Measurements from ENCODE around the gene MTAP. TPM values are rescaled to one million over a fixed set of nuclear protein-coding genes. Genes with fewer than 3 reads are reported as not detected.

Gene MTAP
- total RNA-seq, 1 donor: 30.4 TPM

DNA sequence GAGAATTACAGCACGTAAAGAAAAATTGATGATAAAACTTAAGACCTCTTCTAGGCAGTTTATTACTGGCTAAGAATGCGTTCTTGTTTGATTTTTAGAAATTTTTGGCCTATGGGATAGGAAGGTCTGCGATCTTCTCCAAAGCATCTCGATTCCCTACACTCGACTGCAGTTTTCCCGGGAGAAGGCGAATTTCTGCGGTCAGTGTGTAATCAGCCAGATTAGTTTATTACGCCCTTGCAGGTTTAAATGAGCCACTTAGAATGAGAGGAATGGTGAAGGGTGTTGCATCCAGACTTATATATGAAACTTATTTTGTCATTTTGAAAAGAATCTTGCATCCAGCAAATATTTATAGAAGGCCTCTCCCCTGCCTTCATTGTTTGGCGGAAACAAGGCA is 1.2 kb downstream of the MTAP start:
- H2AFZ ChIP-seq (ENCODE audit: low read length): peak overlapping the region; percentile 82
- H3K79me2 ChIP-seq (ENCODE audit: insufficient read depth, low read length): peaks cover 71% of the 10 kb centered on the region
- TF ChIP-seq, protein P1, sequence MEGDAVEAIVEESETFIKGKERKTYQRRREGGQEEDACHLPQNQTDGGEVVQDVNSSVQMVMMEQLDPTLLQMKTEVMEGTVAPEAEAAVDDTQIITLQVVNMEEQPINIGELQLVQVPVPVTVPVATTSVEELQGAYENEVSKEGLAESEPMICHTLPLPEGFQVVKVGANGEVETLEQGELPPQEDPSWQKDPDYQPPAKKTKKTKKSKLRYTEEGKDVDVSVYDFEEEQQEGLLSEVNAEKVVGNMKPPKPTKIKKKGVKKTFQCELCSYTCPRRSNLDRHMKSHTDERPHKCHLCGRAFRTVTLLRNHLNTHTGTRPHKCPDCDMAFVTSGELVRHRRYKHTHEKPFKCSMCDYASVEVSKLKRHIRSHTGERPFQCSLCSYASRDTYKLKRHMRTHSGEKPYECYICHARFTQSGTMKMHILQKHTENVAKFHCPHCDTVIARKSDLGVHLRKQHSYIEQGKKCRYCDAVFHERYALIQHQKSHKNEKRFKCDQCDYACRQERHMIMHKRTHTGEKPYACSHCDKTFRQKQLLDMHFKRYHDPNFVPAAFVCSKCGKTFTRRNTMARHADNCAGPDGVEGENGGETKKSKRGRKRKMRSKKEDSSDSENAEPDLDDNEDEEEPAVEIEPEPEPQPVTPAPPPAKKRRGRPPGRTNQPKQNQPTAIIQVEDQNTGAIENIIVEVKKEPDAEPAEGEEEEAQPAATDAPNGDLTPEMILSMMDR (IDR thresholded peaks at IDR 0.05; ENCODE audit: extremely low read depth, low read depth, low read length): no peak
- no peaks in the 10 kb centered on the region for H3K9me3 ChIP-seq (ENCODE audit: low read depth, low read length)
- no peaks in the 10 kb centered on the region for H3K27me3 ChIP-seq (ENCODE audit: insufficient read depth, low read length)
- peaks cover 11% of the 10 kb centered on the region for H4K20me1 ChIP-seq (ENCODE audit: insufficient read depth, low read length)
- peaks cover 23% of the 10 kb centered on the region for H3K4me1 ChIP-seq (ENCODE audit: insufficient read depth, low read length)
- peak; percentile 55 for DNase-seq (ENCODE audit: insufficient read length, low spot score, missing footprints)
- peak overlapping the region; percentile 90 for H3K4me2 ChIP-seq (ENCODE audit: insufficient read depth, low read length)
- peaks cover 4% of the 10 kb centered on the region for H3K36me3 ChIP-seq (ENCODE audit: insufficient read depth, low read length)
- H3K27ac ChIP-seq (ENCODE audit: low read depth, low read length): peak overlapping the region; percentile 88
- peak overlapping the region; percentile 89 for H3K4me3 ChIP-seq (ENCODE audit: insufficient read depth, low read length)

DNA sequence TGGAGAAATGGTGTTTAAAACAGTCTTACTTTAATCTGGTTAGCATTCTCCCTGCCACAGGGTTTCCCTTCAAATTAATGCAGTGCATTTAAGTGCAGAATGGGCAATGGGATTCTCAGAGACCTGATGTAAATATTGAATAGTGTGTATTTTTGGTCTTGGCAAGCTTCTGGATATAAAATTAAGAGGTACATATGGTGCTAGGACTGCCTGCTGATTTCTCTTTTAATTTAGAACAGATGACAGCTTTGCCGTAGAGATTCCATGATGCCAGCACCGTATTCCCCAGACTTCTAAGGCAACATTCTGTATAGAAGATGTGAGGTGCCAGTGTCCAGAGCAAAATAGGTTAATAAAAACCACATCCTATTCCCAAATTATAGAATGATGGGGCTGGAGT is 1.9 kb downstream of the MTAP start:
- Histone ChIP-seq H3K9me3 (ENCODE audit: low read depth, low read length) (no peaks in the 10 kb centered on the region), H3K79me2 (ENCODE audit: insufficient read depth, low read length) (peaks cover 77% of the 10 kb centered on the region), H3K27me3 (ENCODE audit: insufficient read depth, low read length) (no peaks in the 10 kb centered on the region), H4K20me1 (ENCODE audit: insufficient read depth, low read length) (peaks cover 11% of the 10 kb centered on the region), H3K4me1 (ENCODE audit: insufficient read depth, low read length) (peaks cover 23% of the 10 kb centered on the region), H3K36me3 (ENCODE audit: insufficient read depth, low read length) (peaks cover 9% of the 10 kb centered on the region), H3K27ac (ENCODE audit: low read depth, low read length) (no peak overlapping the region), H3K4me2 (ENCODE audit: insufficient read depth, low read length) (peak overlapping the region; percentile 90), H2AFZ (ENCODE audit: low read length) (no peak overlapping the region), H3K4me3 (ENCODE audit: insufficient read depth, low read length) (no peak overlapping the region)
- DNase-seq (ENCODE audit: insufficient read length, low spot score, missing footprints): peak; percentile 17
- TF ChIP-seq, protein P1 (IDR thresholded peaks at IDR 0.05; ENCODE audit: extremely low read depth, low read depth, low read length): no peak

DNA sequence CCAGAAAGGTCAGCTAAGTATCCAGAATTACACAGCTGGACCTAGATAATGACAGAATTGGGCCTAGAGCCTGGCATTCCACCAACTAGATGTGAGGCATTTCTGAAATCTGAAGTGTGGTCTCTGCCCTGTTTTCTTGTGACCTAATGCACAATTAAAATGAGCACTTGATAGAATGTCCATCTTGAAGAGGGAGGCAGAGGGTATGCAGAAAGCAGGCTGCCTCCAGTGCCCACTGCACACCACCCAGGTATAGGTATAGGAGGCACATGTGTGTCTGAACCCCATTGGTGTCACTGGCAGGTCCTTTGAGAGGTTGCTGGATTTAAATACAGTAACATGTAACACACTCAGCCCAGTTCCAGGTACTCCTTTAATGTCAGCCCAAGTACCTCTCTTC is 2.4 kb downstream of the MTAP start:
- H3K4me2 ChIP-seq (ENCODE audit: insufficient read depth, low read length): peak overlapping the region; percentile 90

DNA sequence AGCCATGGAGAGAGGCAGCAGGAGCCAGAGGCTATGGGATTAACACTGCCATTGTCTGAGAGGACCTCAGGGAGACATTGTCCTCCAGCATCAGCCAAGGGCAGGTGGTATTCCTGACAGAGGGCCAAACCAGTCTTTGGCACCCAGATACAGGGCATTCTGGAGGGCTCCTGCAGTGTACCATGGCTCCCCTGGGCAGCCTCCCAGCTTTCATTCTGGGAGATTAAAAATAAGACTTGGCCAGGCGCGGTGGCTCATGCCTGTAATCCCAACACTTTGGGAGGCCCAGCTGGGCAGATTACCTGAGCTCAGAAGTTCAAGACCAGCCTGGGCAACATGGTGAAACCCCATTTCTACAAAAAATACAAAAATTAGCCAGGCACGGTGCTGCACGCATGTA is 4.2 kb downstream of the MTAP start:
- H3K36me3 ChIP-seq (ENCODE audit: insufficient read depth, low read length): peaks cover 19% of the 10 kb centered on the region
- peaks cover 11% of the 10 kb centered on the region for H4K20me1 ChIP-seq (ENCODE audit: insufficient read depth, low read length)
- no peak for DNase-seq (ENCODE audit: insufficient read length, low spot score, missing footprints)
- TF ChIP-seq, protein P1 (IDR thresholded peaks at IDR 0.05; ENCODE audit: extremely low read depth, low read depth, low read length): no peak
- H3K9me3 ChIP-seq (ENCODE audit: low read depth, low read length): no peaks in the 10 kb centered on the region
- no peak overlapping the region for H3K4me2 ChIP-seq (ENCODE audit: insufficient read depth, low read length)
- no peak overlapping the region for H2AFZ ChIP-seq (ENCODE audit: low read length)
- no peak overlapping the region for H3K27ac ChIP-seq (ENCODE audit: low read depth, low read length)
- H3K4me1 ChIP-seq (ENCODE audit: insufficient read depth, low read length): peaks cover 37% of the 10 kb centered on the region
- no peak overlapping the region for H3K4me3 ChIP-seq (ENCODE audit: insufficient read depth, low read length)
- H3K27me3 ChIP-seq (ENCODE audit: insufficient read depth, low read length): no peaks in the 10 kb centered on the region
- peaks cover 92% of the 10 kb centered on the region for H3K79me2 ChIP-seq (ENCODE audit: insufficient read depth, low read length)

More for the DNA sequence above, 2.4 kb downstream of the MTAP start:
- H4K20me1 ChIP-seq (ENCODE audit: insufficient read depth, low read length): peaks cover 11% of the 10 kb centered on the region
- H3K27me3 ChIP-seq (ENCODE audit: insufficient read depth, low read length): no peaks in the 10 kb centered on the region
- H3K4me3 ChIP-seq (ENCODE audit: insufficient read depth, low read length): no peak overlapping the region
- no peaks in the 10 kb centered on the region for H3K9me3 ChIP-seq (ENCODE audit: low read depth, low read length)
- peaks cover 26% of the 10 kb centered on the region for H3K4me1 ChIP-seq (ENCODE audit: insufficient read depth, low read length)
- H3K36me3 ChIP-seq (ENCODE audit: insufficient read depth, low read length): peaks cover 9% of the 10 kb centered on the region
- TF ChIP-seq, protein P1 (IDR thresholded peaks at IDR 0.05; ENCODE audit: extremely low read depth, low read depth, low read length): no peak
- H2AFZ ChIP-seq (ENCODE audit: low read length): no peak overlapping the region
- no peak for DNase-seq (ENCODE audit: insufficient read length, low spot score, missing footprints)
- H3K27ac ChIP-seq (ENCODE audit: low read depth, low read length): no peak overlapping the region
- peaks cover 80% of the 10 kb centered on the region for H3K79me2 ChIP-seq (ENCODE audit: insufficient read depth, low read length)

Data from osteoblast (primary cell).